Stomach (tissue), 9 donors: ENCODE data around the gene COL4A2. TPM values are rescaled to one million over a fixed set of nuclear protein-coding genes. Genes with fewer than 3 reads are reported as not detected.
"Not testable (repeated sequence)": the region's sequence is repeated elsewhere in the genome, so short reads cannot be mapped to it uniquely, and the experiment has no call there.

ENCODE experiments used
- DNase-seq, 2 donors: peaks; one replicate each; pipeline versions ENCODE4 v3.0.0 to v3.0.0-alpha.2; 2013 to 2019
- H3K27ac ChIP-seq, 5 donors: fragments of 200-600 bp in 4 of 5; sonication (generic) in 4 of 5; one replicate each; pipeline ENCODE4 v1.5.1; 2013 to 2019; ENCODE audit warnings: mild to moderate bottlenecking in 1 of 5, moderate library complexity in 1 of 5
- H3K27me3 ChIP-seq, 3 donors: fragments of 200-600 bp; sonication (generic); one replicate each; pipeline ENCODE4 v1.5.1; 2017 to 2019; ENCODE audit warnings: mixed run types in 1 of 3
- H3K36me3 ChIP-seq, 4 donors: fragments of 200-600 bp; sonication (generic); 1 replicate in 3 of 4; 2 replicates in 1 of 4; pipeline ENCODE4 v1.5.1; 2016 to 2019
- H3K4me1 ChIP-seq, 4 donors: fragments of 200-600 bp; sonication (generic); one replicate each; pipeline ENCODE4 v1.5.1; 2016 to 2019
- H3K4me3 ChIP-seq, 4 donors: fragments of 200-600 bp; sonication (generic) in 3 of 4; one replicate each; pipeline ENCODE4 v1.5.1; 2016 to 2019; ENCODE audit warnings: mild to moderate bottlenecking in 1 of 4
- H3K9me3 ChIP-seq, 4 donors: fragments of 200-600 bp; sonication (generic); one replicate each; pipeline ENCODE4 v1.5.1; 2016 to 2019
- CTCF ChIP-seq, 7 experiments: fragments of 450-650 bp in 4 of 7; fragments of 200-600 bp in 3 of 7; sonication (generic) in 3 of 7; IDR thresholded peaks; one replicate each; pipeline ENCODE4 v1.5.1; 2016 to 2019; ENCODE audit warnings: antibody characterized with exemption in 7 of 7, control low read depth in 2 of 7, mild to moderate bottlenecking in 1 of 7
- EP300 ChIP-seq: sonication (generic); formaldehyde crosslinking; IDR thresholded peaks from one replicate; pipeline ENCODE4 v1.6.1; 2017; ENCODE audit warnings: antibody characterized with exemption
- POLR2A ChIP-seq, 4 donors: fragments of 450-650 bp; IDR thresholded peaks; one replicate each; pipeline ENCODE4 v1.6.1; 2016; ENCODE audit warnings: antibody characterized with exemption in 4 of 4, control low read depth in 2 of 4, mild to moderate bottlenecking in 1 of 4, moderate library complexity in 1 of 4
- POLR2AphosphoS5 ChIP-seq, 3 donors: sonication (generic); formaldehyde crosslinking; IDR thresholded peaks; one replicate each; pipeline ENCODE4 v1.6.1; 2016; ENCODE audit warnings: antibody characterized with exemption in 3 of 3
- WGBS, 5 donors: extraction: QIAGEN DNeasy Blood & Tissue Kit in 3 of 5; methylation state at CpG; one replicate each; pipeline versions ENCODE4 v1.1.5 to v1.1.7; 2013 to 2018; 5-methylcytosine and 5-hydroxymethylcytosine counted together
- intact Hi-C: fragments of 100-400 bp; cut with DNase I; formaldehyde crosslinking; loops from one replicate; pipeline ENCODE4 v1.15.1; 2023; ENCODE audit warnings: low total_unique reads
- polyA plus RNA-seq, 3 donors: library from polyadenylated mRNA; stranded (reverse); fragments of 200-250 nt; gene quantifications; one replicate each; pipeline ENCODE4 v1.2.3, GENCODE V29; 2013
- total RNA-seq, 5 donors: library from RNA; depleted of rRNA; stranded (reverse); fragments of >200 nt; gene quantifications; one replicate each; pipeline versions ENCODE4 v1.1.0 to v1.2.3, GENCODE V29; 2014 to 2016
- donor health status: healthy with polysubstance abuse.
- donor health status: Bipolar disorder and iron deficiency.
- donor health status: healthy.

COL4A2 gene
- total and polyA plus RNA-seq, 8 donors = 24.0 to 531 (median 214) TPM

GRCh38 chr13:110485604-110486003 lies 178.5 kb downstream of the COL4A2 start:
- H3K4me3 ChIP-seq = no peak overlapping the region
- no peaks in the 10 kb centered on the region for H3K9me3 ChIP-seq
- H3K36me3 ChIP-seq = peaks cover 15 to 86% (median 76%) of the 10 kb centered on the region in 4 donors
- H3K27ac ChIP-seq = peak overlapping the region in 1 of 5 donors; percentile 53
- H3K27me3 ChIP-seq = no peaks in the 10 kb centered on the region
- H3K4me1 ChIP-seq = peaks cover 0 to 6% (median 0%) of the 10 kb centered on the region in 4 donors
- TF ChIP-seq CTCF (IDR thresholded peaks at IDR 0.05) (no peak), POLR2AphosphoS5 (IDR thresholded peaks at IDR 0.05) (no peak), EP300 (no peak), POLR2A (IDR thresholded peaks at IDR 0.05) (no peak)
- WGBS, 5 donors = 69 to 79% (median 74%) methylated on average over 9 of the region's 9 CpGs
- DNase-seq = no peak
- intact Hi-C loops = no loop called here

GRCh38 chr13:110486061-110486715 lies 179.1 kb downstream of the COL4A2 start:
- peak overlapping the region in 1 of 5 donors; percentile 26 for H3K27ac ChIP-seq
- no peak for DNase-seq
- no peaks in the 10 kb centered on the region for H3K27me3 ChIP-seq
- H3K36me3 ChIP-seq = peaks cover 20 to 90% (median 80%) of the 10 kb centered on the region in 4 donors
- peaks cover 0 to 6% (median 0%) of the 10 kb centered on the region in 4 donors for H3K4me1 ChIP-seq
- no peaks in the 10 kb centered on the region for H3K9me3 ChIP-seq
- intact Hi-C loops = no loop called here
- 90 to 93% (median 92%) methylated on average over 15 of the region's 15 CpGs for WGBS, 5 donors
- no peak overlapping the region for H3K4me3 ChIP-seq
- TF ChIP-seq CTCF (IDR thresholded peaks at IDR 0.05) = no peak
- TF ChIP-seq POLR2AphosphoS5 (IDR thresholded peaks at IDR 0.05) = no peak
- TF ChIP-seq EP300 = no peak
- TF ChIP-seq POLR2A (IDR thresholded peaks at IDR 0.05) = no peak

- H3K36me3 ChIP-seq = peaks cover 27 to 96% (median 86%) of the 10 kb centered on the region in 4 donors
- H3K27ac ChIP-seq, H3K27me3 ChIP-seq, H3K4me1 ChIP-seq, DNase-seq, intact Hi-C loops, H3K9me3 ChIP-seq, H3K4me3 ChIP-seq: not testable (repeated sequence)
- WGBS, 5 donors = 72 to 92% (median 86%) methylated on average over 3 of the region's 3 CpGs
Measured at GRCh38 chr13:110486880-110487279, 179.8 kb downstream of the COL4A2 start.

GRCh38 chr13:110490009-110490770 lies 183.1 kb downstream of the COL4A2 start:
- intact Hi-C loops = no loop called here
- Histone ChIP-seq H3K4me1 (no peaks in the 10 kb centered on the region), H3K36me3 (peaks cover 41 to 96% (median 85%) of the 10 kb centered on the region in 4 donors), H3K9me3 (no peaks in the 10 kb centered on the region), H3K27ac (peak overlapping the region in 1 of 5 donors; percentile 2), H3K4me3 (no peak overlapping the region), H3K27me3 (no peaks in the 10 kb centered on the region)
- DNase-seq = peak in 1 of 2 donors; percentile 71
- TF ChIP-seq CTCF (IDR thresholded peaks at IDR 0.05) = no peak
- TF ChIP-seq POLR2A (IDR thresholded peaks at IDR 0.05) = no peak
- TF ChIP-seq EP300 = no peak
- TF ChIP-seq POLR2AphosphoS5 (IDR thresholded peaks at IDR 0.05) = no peak
- 52 to 68% (median 58%) methylated on average over 24 of the region's 24 CpGs for WGBS, 5 donors
